Thymus (tissue), 11 donors: ENCODE measurements around the gene HDGFL3. TPM values are rescaled to one million over a fixed set of nuclear protein-coding genes. Genes with fewer than 3 reads are reported as not detected.

ENCODE experiments used
- DNase-seq, 9 donors: peaks; one replicate each; pipeline ENCODE4 v3.0.0-alpha.2; 2013; ENCODE audit warnings: low spot score in 9 of 9, low read depth in 6 of 9, missing footprints in 1 of 9
- H3K27ac ChIP-seq, 2 donors: one replicate each; pipeline ENCODE4 v1.5.1; 2013; ENCODE audit warnings: control low read depth in 1 of 2, low read depth in 1 of 2, low read length in 1 of 2, mild to moderate bottlenecking in 1 of 2, moderate library complexity in 1 of 2
- H3K27me3 ChIP-seq, 2 donors: one replicate each; pipeline ENCODE4 v1.5.1; 2013; ENCODE audit warnings: low read length in 1 of 2; ENCODE audit not compliant: control insufficient read depth in 2 of 2, insufficient read depth in 1 of 2
- H3K36me3 ChIP-seq, 2 donors: one replicate each; pipeline ENCODE4 v1.5.1; 2013; ENCODE audit warnings: low read length in 1 of 2, mild to moderate bottlenecking in 1 of 2, moderate library complexity in 1 of 2; ENCODE audit not compliant: control insufficient read depth in 2 of 2, insufficient read depth in 2 of 2
- H3K4me1 ChIP-seq, 2 donors: one replicate each; pipeline ENCODE4 v1.5.1; 2013; ENCODE audit warnings: low read length in 2 of 2; ENCODE audit not compliant: control insufficient read depth in 2 of 2, insufficient read depth in 2 of 2
- H3K4me3 ChIP-seq, 2 donors: one replicate each; pipeline ENCODE4 v1.5.1; 2013; ENCODE audit warnings: low read length in 2 of 2, control low read depth in 1 of 2, mild to moderate bottlenecking in 1 of 2
- H3K9me3 ChIP-seq, 2 donors: one replicate each; pipeline ENCODE4 v1.5.1; 2013; ENCODE audit warnings: low read length in 1 of 2, mild to moderate bottlenecking in 1 of 2; ENCODE audit not compliant: control insufficient read depth in 2 of 2, insufficient read depth in 1 of 2
- WGBS: extraction: QIAGEN DNeasy Blood & Tissue Kit; methylation state at CpG from one replicate; pipeline ENCODE4 v1.1.7; 2013; 5-methylcytosine and 5-hydroxymethylcytosine counted together
- polyA plus RNA-seq: library from polyadenylated mRNA; stranded (reverse); fragments of 200-250 nt; gene quantifications from one replicate; pipeline ENCODE4 v1.2.3, GENCODE V29; 2013
- total RNA-seq: library from RNA; stranded (reverse); fragments of 120-200 nt; gene quantifications from one replicate; pipeline ENCODE4 v1.2.4, GENCODE V29; 2013
- donor health status: healthy.

The HDGFL3 gene
- total and polyA plus RNA-seq, 2 donors, result 20.9 to 43.1 TPM

DNA sequence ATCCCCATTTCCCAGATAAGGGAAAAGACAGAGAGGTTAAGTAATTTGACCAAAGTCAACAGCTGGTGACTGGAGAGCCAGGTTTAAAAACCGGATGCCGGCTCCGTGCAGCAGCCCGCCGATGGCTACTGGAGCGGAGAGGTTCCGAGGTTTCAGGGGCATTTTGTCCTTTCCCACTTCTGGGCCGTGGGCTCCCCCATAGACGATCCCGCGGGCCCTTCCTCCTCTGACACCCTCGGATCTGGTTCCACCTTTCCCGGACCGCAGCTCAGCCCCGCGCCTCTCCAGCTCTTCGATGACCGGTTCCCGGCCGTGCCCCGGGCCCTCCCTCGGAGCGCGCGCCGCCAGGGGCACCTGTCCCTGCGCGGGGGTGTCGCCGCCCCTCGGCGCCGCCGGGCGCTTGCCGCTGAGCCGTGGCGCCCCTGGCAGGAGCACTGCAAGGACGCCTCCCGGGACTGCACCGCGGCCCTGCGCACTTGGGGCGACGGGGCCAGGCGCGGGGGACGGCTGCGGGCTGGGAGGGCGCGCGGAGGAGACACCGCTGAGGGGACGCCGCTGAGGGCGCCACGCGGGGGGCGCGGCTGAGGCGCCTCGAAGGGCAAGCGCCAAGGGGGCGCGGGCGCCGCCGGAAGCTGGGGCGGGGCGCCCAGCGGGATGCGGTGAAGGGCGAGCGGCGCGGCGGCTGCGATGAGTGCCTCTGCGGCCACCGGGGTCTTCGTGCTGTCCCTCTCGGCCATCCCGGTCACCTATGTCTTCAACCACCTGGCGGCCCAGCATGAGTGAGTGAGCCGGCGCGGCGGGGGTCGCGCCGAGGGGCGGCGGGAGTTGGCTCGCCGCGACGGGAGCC is 100.4 kb downstream of the HDGFL3 start, which contains the start of gene TM6SF1:
TM6SF1 (plus strand) TSS at position 652 of the 847 bp plus-strand sequence; CDS start at position 688, 36 bp downstream.
- H3K27ac ChIP-seq, result peak within 1 kb of the TSS in 1 of 2 donors; percentile 64
- peak within 1 kb of the TSS in 1 of 2 donors; percentile 54 for H3K4me3 ChIP-seq
- peaks cover 25 to 43% of the 10 kb centered on the region in 2 donors for H3K27me3 ChIP-seq
- no peaks in the 10 kb centered on the region for H3K9me3 ChIP-seq
- whole genome bisulfite sequencing, result 2% methylated on average over 97 of the region's 97 CpGs
- H3K36me3 ChIP-seq, result no peaks in the 10 kb centered on the region
- peaks cover 9% of the 10 kb centered on the region in 2 donors for H3K4me1 ChIP-seq
- DNase-seq, result peak in 3 of 9 donors; percentile 29 to 47 (median 30)

DNA sequence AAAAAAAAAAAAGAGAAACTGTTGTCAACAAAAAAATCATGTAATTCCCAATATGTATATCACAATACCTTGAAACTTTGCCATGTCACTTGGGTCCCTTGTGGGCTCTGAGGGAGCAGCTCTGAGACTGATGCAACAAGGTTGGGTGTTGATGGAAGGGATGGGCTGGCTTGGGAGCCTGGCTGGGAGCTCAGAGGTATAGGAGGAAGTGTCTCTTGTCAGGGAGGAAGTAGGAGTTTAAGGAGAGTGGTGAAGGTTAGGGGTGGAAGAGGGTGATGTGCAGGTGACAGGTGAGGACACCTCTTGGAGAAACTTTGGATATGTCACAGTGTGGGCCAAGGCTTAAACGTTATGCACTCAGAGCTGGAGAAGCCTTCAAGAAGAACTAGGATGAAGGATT is 102.2 kb downstream of the HDGFL3 start:
- H3K9me3 ChIP-seq, result no peaks in the 10 kb centered on the region
- H3K4me3 ChIP-seq, result no peak overlapping the region
- DNase-seq, result no peak
- H3K4me1 ChIP-seq, result peaks cover 9% of the 10 kb centered on the region in 2 donors
- no peaks in the 10 kb centered on the region for H3K36me3 ChIP-seq
- 85% methylated on average over 1 of the region's 1 CpG for WGBS
- H3K27ac ChIP-seq, result no peak overlapping the region
- H3K27me3 ChIP-seq, result peaks cover 25 to 42% of the 10 kb centered on the region in 2 donors

DNA sequence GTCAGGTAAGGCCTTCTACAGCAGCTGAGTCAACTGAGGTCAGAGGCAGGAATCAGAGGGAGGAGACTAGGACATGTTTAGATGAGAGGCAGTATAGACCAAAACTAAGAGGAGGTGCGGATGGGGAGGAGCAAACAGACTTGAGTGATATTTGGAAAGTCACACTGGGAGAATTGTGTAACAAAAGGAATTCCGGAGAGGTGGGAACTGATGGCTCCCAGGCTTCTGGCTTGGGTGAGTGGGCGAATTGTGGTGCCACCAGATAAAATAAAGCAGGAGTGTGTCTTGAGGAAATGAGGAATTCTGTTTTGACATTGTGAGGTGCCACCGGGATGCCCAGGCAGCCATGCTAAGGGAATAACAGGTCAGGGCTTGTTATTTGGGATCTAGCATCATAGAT is 103.5 kb downstream of the HDGFL3 start:
- no peak overlapping the region for H3K27ac ChIP-seq
- no peak overlapping the region for H3K4me3 ChIP-seq
- no peak for DNase-seq
- no peaks in the 10 kb centered on the region for H3K9me3 ChIP-seq
- H3K27me3 ChIP-seq, result peaks cover 23 to 34% of the 10 kb centered on the region in 2 donors
- WGBS, result 97% methylated on average over 4 of the region's 4 CpGs
- peaks cover 9% of the 10 kb centered on the region in 2 donors for H3K4me1 ChIP-seq
- no peaks in the 10 kb centered on the region for H3K36me3 ChIP-seq

DNA sequence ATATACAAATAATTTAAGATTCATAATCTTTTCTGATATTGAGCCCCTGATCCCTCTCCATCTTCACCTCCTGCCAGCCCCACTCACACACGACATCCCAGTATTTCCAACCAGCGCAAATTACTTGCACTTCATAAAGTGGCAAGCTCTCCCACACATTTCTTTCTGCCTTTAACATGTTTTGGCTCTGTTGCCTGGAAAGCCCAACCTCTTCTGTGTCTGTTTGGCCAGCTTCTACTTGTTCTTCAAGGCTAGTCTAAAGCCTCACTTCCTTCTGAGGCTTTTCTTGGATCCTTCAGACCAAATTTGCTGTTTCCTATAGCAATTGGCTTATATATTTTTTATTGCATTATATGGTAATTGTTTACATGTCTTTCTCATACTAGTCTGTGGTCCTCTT is 105.3 kb downstream of the HDGFL3 start:
- DNase-seq, result no peak
- H3K4me3 ChIP-seq, result no peak overlapping the region
- peaks cover 0 to 4% of the 10 kb centered on the region in 2 donors for H3K4me1 ChIP-seq
- H3K9me3 ChIP-seq, result no peaks in the 10 kb centered on the region
- WGBS, result 95% methylated on average over 2 of the region's 2 CpGs
- H3K27me3 ChIP-seq, result peaks cover 9 to 18% of the 10 kb centered on the region in 2 donors
- no peak overlapping the region for H3K27ac ChIP-seq
- H3K36me3 ChIP-seq, result no peaks in the 10 kb centered on the region

DNA sequence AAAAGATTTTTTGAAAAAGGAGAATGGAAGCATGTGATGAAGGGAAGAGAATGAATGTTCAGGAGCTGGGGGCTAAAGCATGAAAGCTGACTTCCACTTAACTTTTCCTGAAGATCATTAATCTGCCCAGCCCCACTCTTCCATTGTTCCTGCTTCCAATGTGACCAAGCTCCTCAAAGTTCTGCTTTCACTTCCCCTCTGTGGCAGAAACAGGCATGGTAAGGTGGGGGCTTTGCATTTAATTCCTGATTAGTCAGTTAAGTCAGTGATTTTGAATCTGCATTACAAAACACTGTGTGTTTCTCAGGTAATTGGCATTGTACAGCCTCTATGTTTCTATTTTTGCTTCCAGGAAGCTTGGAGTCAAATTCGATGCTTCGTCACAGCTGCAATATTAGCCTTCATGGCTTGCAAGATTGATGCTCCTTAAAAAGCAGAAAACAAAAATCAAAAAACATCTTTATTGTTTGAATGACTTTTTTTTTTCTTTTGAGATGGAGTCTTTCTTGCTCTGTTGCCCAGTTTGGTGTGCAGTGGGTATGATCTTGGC is 107.5 kb downstream of the HDGFL3 start:
- no peaks in the 10 kb centered on the region for H3K36me3 ChIP-seq
- H3K27ac ChIP-seq, result no peak overlapping the region
- H3K4me3 ChIP-seq, result no peak overlapping the region
- WGBS, result 32% methylated on average over 2 of the region's 2 CpGs
- peaks cover 0 to 2% of the 10 kb centered on the region in 2 donors for H3K27me3 ChIP-seq
- no peaks in the 10 kb centered on the region for H3K4me1 ChIP-seq
- peak in 1 of 9 donors; percentile 25 for DNase-seq
- H3K9me3 ChIP-seq, result no peaks in the 10 kb centered on the region

DNA sequence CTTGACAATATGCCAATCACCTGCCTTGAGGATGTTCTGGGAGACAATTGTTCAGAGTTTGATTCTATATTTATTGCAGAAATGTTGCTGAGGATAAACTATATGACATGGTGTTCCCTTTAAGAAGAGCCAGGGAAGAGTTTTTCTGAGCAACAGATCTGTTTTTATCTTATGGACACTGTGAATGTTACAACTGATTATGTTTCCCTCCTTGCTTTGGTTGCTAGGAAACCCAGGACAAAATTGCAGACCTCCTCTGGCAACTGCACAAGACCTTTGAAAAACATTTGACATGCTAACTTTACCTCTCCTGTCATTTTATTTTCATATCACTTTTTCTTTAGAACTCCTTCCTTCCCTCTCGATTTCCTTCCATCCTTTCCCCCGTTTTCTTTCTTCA is 108.3 kb downstream of the HDGFL3 start:
- Histone ChIP-seq H3K4me3 (no peak overlapping the region), H3K4me1 (no peaks in the 10 kb centered on the region), H3K9me3 (no peaks in the 10 kb centered on the region), H3K36me3 (no peaks in the 10 kb centered on the region), H3K27me3 (peaks cover 0 to 1% of the 10 kb centered on the region in 2 donors), H3K27ac (no peak overlapping the region)
- 96% methylated on average over 2 of the region's 2 CpGs for WGBS
- no peak for DNase-seq

DNA sequence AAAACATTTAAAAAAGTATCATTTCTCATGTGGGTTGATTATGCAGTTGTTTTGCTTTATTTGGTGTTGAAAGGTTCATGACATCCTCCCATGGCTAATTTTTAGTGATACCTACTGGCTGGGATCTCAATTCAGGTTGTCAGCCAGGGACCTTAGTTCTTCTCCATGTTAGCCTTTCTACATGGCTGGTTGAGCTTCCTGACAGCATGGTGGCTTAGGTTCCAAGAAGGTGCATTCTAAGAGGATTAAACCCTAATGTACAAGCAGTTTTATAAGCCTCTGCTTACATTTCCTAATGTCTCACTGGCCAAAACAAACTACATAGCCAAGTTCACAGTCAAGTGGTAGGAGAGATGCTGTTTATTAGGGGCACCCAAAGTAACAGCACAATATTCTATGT is 109.5 kb downstream of the HDGFL3 start:
- no peak overlapping the region for H3K27ac ChIP-seq
- no peak overlapping the region for H3K4me3 ChIP-seq
- no peaks in the 10 kb centered on the region for H3K27me3 ChIP-seq
- no peaks in the 10 kb centered on the region for H3K4me1 ChIP-seq
- DNase-seq, result no peak
- H3K36me3 ChIP-seq, result no peaks in the 10 kb centered on the region
- no peaks in the 10 kb centered on the region for H3K9me3 ChIP-seq

DNA sequence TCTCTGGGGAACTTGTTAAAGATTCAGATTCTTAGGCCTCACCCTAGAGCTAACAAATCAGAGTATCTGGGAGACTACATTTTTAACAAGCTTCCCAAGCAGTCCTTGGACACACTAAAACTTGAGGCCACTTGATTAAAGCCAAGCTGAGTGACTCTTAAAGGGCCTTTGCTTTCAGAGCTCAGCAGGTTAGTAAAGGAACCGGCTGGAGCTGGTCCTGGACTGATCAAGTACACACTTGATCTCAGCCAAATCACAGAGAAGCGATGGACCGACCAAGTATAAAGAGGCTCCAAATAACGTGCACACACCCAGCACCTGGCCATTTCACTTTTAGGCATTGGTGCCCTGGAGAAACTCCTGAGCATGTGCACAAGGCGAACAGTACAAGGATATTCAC is 113.0 kb downstream of the HDGFL3 start:
- no peak for DNase-seq
- no peaks in the 10 kb centered on the region for H3K27me3 ChIP-seq
- H3K9me3 ChIP-seq, result no peaks in the 10 kb centered on the region
- WGBS, result 95% methylated on average over 5 of the region's 5 CpGs
- no peaks in the 10 kb centered on the region for H3K36me3 ChIP-seq
- no peak overlapping the region for H3K4me3 ChIP-seq
- H3K4me1 ChIP-seq, result no peaks in the 10 kb centered on the region
- H3K27ac ChIP-seq, result no peak overlapping the region

DNA sequence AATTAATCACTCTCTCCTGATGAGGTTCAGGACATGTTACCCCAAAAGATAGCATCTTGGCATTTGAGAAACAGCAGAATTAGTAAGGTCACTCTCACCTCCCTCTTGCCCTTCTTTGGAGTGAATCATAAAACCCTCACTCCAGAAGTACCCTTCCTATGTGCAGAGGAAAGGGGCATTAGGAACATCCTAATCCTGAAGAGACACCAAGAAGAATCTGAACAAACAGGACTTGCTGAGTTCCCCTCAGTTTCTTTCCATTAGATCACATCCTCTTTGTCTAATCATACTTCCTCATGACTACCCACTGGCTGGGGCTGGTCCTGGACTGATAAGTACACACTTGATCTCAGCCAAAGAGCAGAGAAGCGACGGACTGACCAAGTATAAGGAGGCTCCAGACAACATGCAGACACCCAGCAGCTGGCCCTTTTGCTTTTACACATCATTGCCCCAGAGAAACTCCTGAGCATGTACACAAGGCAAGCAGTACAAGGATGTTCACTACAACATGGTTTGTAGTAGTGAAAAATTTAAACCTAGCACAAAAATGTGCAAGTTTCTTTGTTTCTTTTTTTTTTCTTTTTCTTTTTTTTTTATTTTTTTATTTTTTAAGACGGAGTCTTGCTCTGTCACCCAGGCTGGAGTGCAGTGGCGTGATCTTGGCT is 115.2 kb downstream of the HDGFL3 start:
- H3K9me3 ChIP-seq, result no peaks in the 10 kb centered on the region
- H3K36me3 ChIP-seq, result no peaks in the 10 kb centered on the region
- peak in 1 of 9 donors; percentile 32 for DNase-seq
- no peaks in the 10 kb centered on the region for H3K27me3 ChIP-seq
- 53% methylated on average over 4 of the region's 4 CpGs for WGBS
- no peaks in the 10 kb centered on the region for H3K4me1 ChIP-seq
- peak overlapping the region in 1 of 2 donors; percentile 17 for H3K27ac ChIP-seq
- no peak overlapping the region for H3K4me3 ChIP-seq
